ENCODE measurements around the gene HOXA13. TPM values are rescaled to one million over a fixed set of nuclear protein-coding genes. Genes with fewer than 3 reads are reported as not detected.

The HOXA13 gene
- total RNA-seq, 4 donors from 2014 or later: 0.63 to 1.5 (median 0.72) TPM

DNA sequence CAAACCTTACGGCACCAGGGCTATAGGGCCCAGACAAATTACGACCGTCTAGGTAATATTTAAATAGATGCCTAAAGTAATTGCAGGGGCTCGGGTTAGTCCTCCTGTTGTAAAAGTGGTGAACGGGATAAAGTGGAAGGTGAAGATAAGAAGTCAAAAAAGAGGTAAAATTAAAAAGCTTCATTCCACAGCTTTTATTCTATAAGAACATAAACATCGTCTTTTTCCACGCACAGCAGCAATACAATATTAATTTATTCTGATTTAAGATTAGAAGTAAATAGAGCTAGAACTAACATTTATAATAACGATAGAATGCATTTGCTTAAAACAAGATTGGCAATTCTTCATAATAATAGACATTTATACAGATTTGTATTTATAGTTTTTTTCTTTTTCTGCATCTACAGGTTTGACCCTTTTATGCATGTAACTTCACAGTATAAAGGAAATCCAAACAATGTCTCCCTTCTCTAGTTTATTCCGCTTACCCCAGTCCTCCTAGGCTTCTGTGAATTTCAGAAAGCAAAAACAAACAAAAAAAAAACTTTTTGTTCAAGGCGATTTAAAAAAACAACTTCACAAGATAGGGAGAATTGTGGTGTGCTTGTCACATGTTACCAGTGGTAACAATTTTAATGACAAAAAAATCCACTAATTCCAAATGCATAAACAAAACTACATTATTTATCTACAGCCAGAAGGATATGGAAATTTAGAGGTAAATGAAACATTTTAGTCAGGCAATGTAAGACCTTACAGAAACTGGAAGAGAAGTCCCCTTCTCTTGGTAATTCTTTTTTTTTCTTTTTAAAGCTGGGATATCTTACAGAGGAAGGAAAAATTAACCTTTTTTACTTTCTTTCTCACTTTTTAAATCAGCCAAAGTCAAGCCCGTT, 29.2 kb downstream of the HOXA13 start:
- Histone ChIP-seq H3K36me3 (no peaks in the 10 kb centered on the region), H3K27me3 (peaks cover 0 to 95% of the 10 kb centered on the region in 2 donors), H3K9me3 (no peaks in the 10 kb centered on the region), H3K4me1 (peaks cover 0 to 66% (median 15%) of the 10 kb centered on the region in 4 donors), H3K27ac (peak overlapping the region; percentile 67 to 94 (median 88)), H3K4me3 (peak overlapping the region; percentile 54 to 74 (median 64))
- no peak for TF ChIP-seq EP300 (IDR thresholded peaks at IDR 0.05)
- TF ChIP-seq CTCF (IDR thresholded peaks at IDR 0.05): no peak
- TF ChIP-seq POLR2A (IDR thresholded peaks at IDR 0.05): no peak
- DNase-seq (ENCODE audit: low spot score in 2 of 2): no peak
- WGBS, 2 donors: 44 to 54% methylated on average over 11 of the region's 11 CpGs

DNA sequence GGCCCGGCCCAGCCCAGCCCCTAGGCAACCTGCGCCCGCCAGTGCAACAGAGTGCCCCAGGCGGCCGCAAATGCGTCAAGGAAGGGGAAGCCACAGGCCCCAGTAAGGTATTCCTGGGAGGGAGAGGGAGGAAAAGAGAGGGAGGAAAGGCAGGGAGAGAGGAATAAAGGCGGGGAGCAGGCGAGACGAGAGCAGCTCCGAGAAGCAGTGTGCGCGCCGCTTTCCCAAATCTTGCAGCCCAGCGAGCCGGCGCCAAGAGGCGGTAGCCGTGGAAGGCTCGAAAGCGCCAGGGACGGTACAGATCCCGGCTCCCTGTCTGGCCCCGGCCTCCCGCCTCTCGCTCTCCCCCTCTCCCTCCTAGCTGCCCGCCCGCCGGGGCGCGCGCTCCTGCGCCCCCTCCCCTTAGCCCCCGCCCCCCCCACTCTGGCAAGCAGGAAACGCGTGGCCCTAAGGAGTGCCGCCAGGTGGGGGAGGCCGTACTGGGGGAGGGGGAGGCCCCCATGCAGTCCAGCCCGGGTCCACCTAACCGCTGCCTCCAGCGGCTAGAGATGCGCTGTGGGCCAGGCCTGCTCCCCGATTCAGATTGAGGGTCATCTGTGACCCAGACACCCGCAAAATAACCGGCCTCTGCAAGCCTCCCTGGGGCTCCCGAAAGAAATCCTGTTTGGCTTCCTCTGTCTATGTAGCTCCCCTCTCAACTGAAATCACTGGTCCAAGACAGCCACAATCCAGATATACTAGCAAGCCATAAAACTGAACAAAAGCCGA, 30.0 kb downstream of the HOXA13 start:
- TF ChIP-seq POLR2A (IDR thresholded peaks at IDR 0.05) (peak in 1 of 2 donors; percentile 16), CTCF (IDR thresholded peaks at IDR 0.05) (no peak), EP300 (IDR thresholded peaks at IDR 0.05) (no peak)
- Histone ChIP-seq H3K4me3 (peak overlapping the region; percentile 24 to 74 (median 32)), H3K27me3 (peaks cover 0 to 95% of the 10 kb centered on the region in 2 donors), H3K9me3 (no peaks in the 10 kb centered on the region), H3K36me3 (no peaks in the 10 kb centered on the region), H3K27ac (peak overlapping the region; percentile 67 to 94 (median 88)), H3K4me1 (peaks cover 0 to 70% (median 15%) of the 10 kb centered on the region in 4 donors)
- 5% methylated on average over 31 to 33 of the region's 46 CpGs for WGBS, 2 donors
- DNase-seq (ENCODE audit: low spot score in 2 of 2): peak in 1 of 2 donors; percentile 13

GRCh38 chr7:27168265-27168947, 31.5 kb downstream of the HOXA13 start:
- Histone ChIP-seq H3K4me3 (peak overlapping the region; percentile 6 to 74 (median 18)), H3K36me3 (no peaks in the 10 kb centered on the region), H3K27me3 (peaks cover 0 to 99% of the 10 kb centered on the region in 2 donors), H3K4me1 (peaks cover 0 to 68% (median 10%) of the 10 kb centered on the region in 4 donors), H3K27ac (peak overlapping the region; percentile 67 to 94 (median 88)), H3K9me3 (no peaks in the 10 kb centered on the region)
- WGBS, 2 donors: 23 to 39% methylated on average over 15 to 25 of the region's 25 CpGs
- no peak for DNase-seq (ENCODE audit: low spot score in 2 of 2)
- TF ChIP-seq EP300 (IDR thresholded peaks at IDR 0.05): peak in 1 of 2 donors; percentile 11
- no peak for TF ChIP-seq CTCF (IDR thresholded peaks at IDR 0.05)
- TF ChIP-seq POLR2A (IDR thresholded peaks at IDR 0.05): no peak

GRCh38 chr7:27167916-27168264, 32.0 kb downstream of the HOXA13 start:
- peak overlapping the region in 2 of 4 donors; percentile 4 to 74 for H3K4me3 ChIP-seq
- no peaks in the 10 kb centered on the region for H3K36me3 ChIP-seq
- DNase-seq (ENCODE audit: low spot score in 2 of 2): no peak
- 45 to 47% methylated on average over 4 of the region's 4 CpGs for WGBS, 2 donors
- TF ChIP-seq POLR2A (IDR thresholded peaks at IDR 0.05): no peak
- no peak for TF ChIP-seq CTCF (IDR thresholded peaks at IDR 0.05)
- TF ChIP-seq EP300 (IDR thresholded peaks at IDR 0.05): no peak
- H3K27me3 ChIP-seq: peaks cover 0 to 100% of the 10 kb centered on the region in 2 donors
- H3K4me1 ChIP-seq: peaks cover 0 to 66% (median 10%) of the 10 kb centered on the region in 4 donors
- H3K9me3 ChIP-seq: no peaks in the 10 kb centered on the region
- H3K27ac ChIP-seq: peak overlapping the region; percentile 67 to 94 (median 88)

Data from tibial nerve (tissue), 4 donors.